Endothelial cell (in vitro differentiated cells): ENCODE results near the gene FAM162B. TPM values are rescaled to one million over a fixed set of nuclear protein-coding genes. Genes with fewer than 3 reads are reported as not detected.
A peak's percentile ranks its signal among the peaks of the same experiment; 100 is the strongest.

Experiments used
- DNase-seq: peaks from one replicate; pipeline ENCODE4 v3.0.0; 2021; ENCODE audit warnings: low spot score
- H3K27ac Mint-ChIP-seq: one replicate; pipeline ENCODE4 v1.8.0; 2021; ENCODE audit warnings: mixed read lengths, inconsistent platforms; ENCODE audit not compliant: unreplicated experiment
- H3K27me3 Mint-ChIP-seq: one replicate; pipeline ENCODE4 v1.8.0; 2021; ENCODE audit warnings: mild to moderate bottlenecking, moderate library complexity, mixed read lengths, inconsistent platforms; ENCODE audit not compliant: unreplicated experiment
- H3K36me3 Mint-ChIP-seq: one replicate; pipeline ENCODE4 v1.8.0; 2021; ENCODE audit warnings: mild to moderate bottlenecking, low read depth, mixed read lengths, inconsistent platforms; ENCODE audit not compliant: unreplicated experiment
- H3K4me1 Mint-ChIP-seq: one replicate; pipeline ENCODE4 v1.8.0; 2021; ENCODE audit warnings: mild to moderate bottlenecking, mixed read lengths, inconsistent platforms; ENCODE audit not compliant: unreplicated experiment
- H3K4me3 Mint-ChIP-seq: one replicate; pipeline ENCODE4 v1.8.0; 2021; ENCODE audit warnings: mild to moderate bottlenecking, mixed read lengths, inconsistent platforms; ENCODE audit not compliant: unreplicated experiment
- H3K9me3 Mint-ChIP-seq: one replicate; pipeline ENCODE4 v1.8.0; 2021; ENCODE audit warnings: mixed read lengths, inconsistent platforms; ENCODE audit not compliant: unreplicated experiment
- CTCF ChIP-seq: fragments of 200-600 bp; sonication (generic); IDR thresholded peaks from one replicate; pipeline ENCODE4 v1.5.0; 2021; ENCODE audit warnings: antibody characterized with exemption; ENCODE audit not compliant: unreplicated experiment
- total RNA-seq: library from RNA; stranded (reverse); fragmentation: NEBNext Ultra II Directional; extraction: Animal tissue kit (Norgen Biotek cat#: 25700); gene quantifications from one replicate; pipeline ENCODE4 v1.2.1, GENCODE V29; 2021; ENCODE audit not compliant: unreplicated experiment

FAM162B gene
- total RNA-seq, 1 donor from 2014 or later = 1.5 TPM

GRCh38 chr6:116793224-116793623, 27.7 kb upstream of the FAM162B start:
- no peak for DNase-seq
- TF ChIP-seq CTCF = no peak
- no peaks in the 10 kb centered on the region for H3K4me1 Mint-ChIP-seq
- H3K9me3 Mint-ChIP-seq = no peaks in the 10 kb centered on the region
- no peak overlapping the region for H3K27ac Mint-ChIP-seq
- H3K36me3 Mint-ChIP-seq = no peaks in the 10 kb centered on the region
- no peak overlapping the region for H3K4me3 Mint-ChIP-seq
- no peaks in the 10 kb centered on the region for H3K27me3 Mint-ChIP-seq

- TF ChIP-seq CTCF = no peak
- Mint-ChIP-seq H3K4me3 (no peak overlapping the region), H3K9me3 (no peaks in the 10 kb centered on the region), H3K27me3 (no peaks in the 10 kb centered on the region), H3K27ac (no peak overlapping the region), H3K4me1 (no peaks in the 10 kb centered on the region), H3K36me3 (no peaks in the 10 kb centered on the region)
- DNase-seq = no peak
Observed at GRCh38 chr6:116783852-116784251, 18.3 kb upstream of the FAM162B start.

GRCh38 chr6:116779573-116780164, 14.2 kb upstream of the FAM162B start:
- H3K36me3 Mint-ChIP-seq = no peaks in the 10 kb centered on the region
- no peak overlapping the region for H3K4me3 Mint-ChIP-seq
- peaks cover 2% of the 10 kb centered on the region for H3K27me3 Mint-ChIP-seq
- DNase-seq = no peak
- TF ChIP-seq CTCF = peak; percentile 72
- no peaks in the 10 kb centered on the region for H3K9me3 Mint-ChIP-seq
- H3K4me1 Mint-ChIP-seq = no peaks in the 10 kb centered on the region
- no peak overlapping the region for H3K27ac Mint-ChIP-seq

GRCh38 chr6:116773886-116774285, 8.4 kb upstream of the FAM162B start:
- peaks cover 1% of the 10 kb centered on the region for H3K4me1 Mint-ChIP-seq
- no peaks in the 10 kb centered on the region for H3K9me3 Mint-ChIP-seq
- no peaks in the 10 kb centered on the region for H3K36me3 Mint-ChIP-seq
- DNase-seq = no peak
- peaks cover 2% of the 10 kb centered on the region for H3K27me3 Mint-ChIP-seq
- H3K27ac Mint-ChIP-seq = no peak overlapping the region
- no peak for TF ChIP-seq CTCF
- H3K4me3 Mint-ChIP-seq = no peak overlapping the region

- DNase-seq = no peak
- Mint-ChIP-seq H3K4me1 (peaks cover 2% of the 10 kb centered on the region), H3K27ac (no peak overlapping the region), H3K4me3 (no peak overlapping the region), H3K36me3 (no peaks in the 10 kb centered on the region), H3K27me3 (peaks cover 2% of the 10 kb centered on the region), H3K9me3 (no peaks in the 10 kb centered on the region)
- TF ChIP-seq CTCF = no peak
Observed at GRCh38 chr6:116772450-116772849, 6.9 kb upstream of the FAM162B start.
